ENCODE data around the gene TNNI3K.

DNA sequence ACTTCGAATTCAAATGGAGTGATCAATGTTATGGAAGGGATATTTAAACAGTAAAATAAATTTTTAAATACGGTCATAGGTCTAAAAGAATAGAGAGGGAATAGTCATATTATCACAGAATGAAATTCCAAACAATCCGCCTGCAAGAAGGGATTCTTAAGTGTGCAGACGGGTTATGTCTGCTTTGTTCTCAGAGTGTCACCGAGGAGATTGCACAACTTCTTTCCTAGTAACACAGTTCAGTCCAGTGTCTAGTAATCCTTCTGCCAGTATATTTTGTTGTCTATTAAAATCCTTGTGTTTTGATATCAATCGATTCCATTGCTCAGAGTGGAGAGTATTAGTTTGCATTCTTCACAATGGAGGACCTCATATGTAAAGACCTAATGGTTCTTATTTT, 228.8 kb downstream of the TNNI3K start:
- TF ChIP-seq, protein P1, sequence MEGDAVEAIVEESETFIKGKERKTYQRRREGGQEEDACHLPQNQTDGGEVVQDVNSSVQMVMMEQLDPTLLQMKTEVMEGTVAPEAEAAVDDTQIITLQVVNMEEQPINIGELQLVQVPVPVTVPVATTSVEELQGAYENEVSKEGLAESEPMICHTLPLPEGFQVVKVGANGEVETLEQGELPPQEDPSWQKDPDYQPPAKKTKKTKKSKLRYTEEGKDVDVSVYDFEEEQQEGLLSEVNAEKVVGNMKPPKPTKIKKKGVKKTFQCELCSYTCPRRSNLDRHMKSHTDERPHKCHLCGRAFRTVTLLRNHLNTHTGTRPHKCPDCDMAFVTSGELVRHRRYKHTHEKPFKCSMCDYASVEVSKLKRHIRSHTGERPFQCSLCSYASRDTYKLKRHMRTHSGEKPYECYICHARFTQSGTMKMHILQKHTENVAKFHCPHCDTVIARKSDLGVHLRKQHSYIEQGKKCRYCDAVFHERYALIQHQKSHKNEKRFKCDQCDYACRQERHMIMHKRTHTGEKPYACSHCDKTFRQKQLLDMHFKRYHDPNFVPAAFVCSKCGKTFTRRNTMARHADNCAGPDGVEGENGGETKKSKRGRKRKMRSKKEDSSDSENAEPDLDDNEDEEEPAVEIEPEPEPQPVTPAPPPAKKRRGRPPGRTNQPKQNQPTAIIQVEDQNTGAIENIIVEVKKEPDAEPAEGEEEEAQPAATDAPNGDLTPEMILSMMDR (IDR thresholded peaks at IDR 0.05): no peak
- no peak for TF ChIP-seq POLR2A (IDR thresholded peaks at IDR 0.05)
- no peak for TF ChIP-seq POLR2AphosphoS5 (IDR thresholded peaks at IDR 0.05)
